AG04449 (cell line): Measurements from ENCODE around the gene DLD.

ENCODE experiments used
- CTCF ChIA-PET: fragments of 350-600 bp; formaldehyde crosslinking; extraction: SDS; loops from one replicate; lab custom pipeline; 2021; ENCODE audit warnings: antibody characterized with exemption; lab: Yijun Ruan, JAX
- POLR2A ChIA-PET: fragments of 400-600, 350-600 bp; formaldehyde crosslinking; extraction: SDS; loops from one replicate; lab custom pipeline; 2020; ENCODE audit warnings: antibody characterized with exemption, inconsistent platforms; lab: Yijun Ruan, JAX
- DNase-seq: peaks from one replicate; pipeline ENCODE4 v3.0.0-alpha.2; 2010; ENCODE audit warnings: low read depth, low spot score
- H3K4me3 ChIP-seq: 2 replicates; pipeline ENCODE4 v1.5.1; 2011; ENCODE audit warnings: low read depth, mild to moderate bottlenecking, control low read depth, low read length
- CTCF ChIP-seq: IDR thresholded peaks from one replicate; pipeline ENCODE4 v1.5.1; 2011; ENCODE audit warnings: mild to moderate bottlenecking, moderate library complexity, low read length, control low read depth, inconsistent platforms; ENCODE audit not compliant: insufficient read depth; ENCODE audit errors: missing control alignments

Gene DLD

GRCh38 chr7:107943018-107943417, 52.0 kb downstream of the DLD start:
- no peak overlapping the region for H3K4me3 ChIP-seq
- DNase-seq: no peak
- ChIA-PET CTCF (no interaction called here), POLR2A (no interaction called here)
- TF ChIP-seq CTCF: no peak

- ChIA-PET POLR2A (no interaction called here), CTCF (interaction anchor here (3.0 kb wide), 1 partner anchor 201 kb away, joined by 16 read pairs; no protein-coding TSS in a partner anchor)
- H3K4me3 ChIP-seq: no peak overlapping the region
- no peak for DNase-seq
- TF ChIP-seq CTCF: no peak
These were observed 53.6 kb downstream of the DLD start for GRCh38 chr7:107944411-107945169.

GRCh38 chr7:107945332-107945731, 54.3 kb downstream of the DLD start:
- CTCF ChIA-PET: interaction anchor here (3.0 kb wide), 1 partner anchor 200 kb away, joined by 16 read pairs; no protein-coding TSS in a partner anchor
- TF ChIP-seq CTCF: no peak
- POLR2A ChIA-PET: no interaction called here
- no peak for DNase-seq
- no peak overlapping the region for H3K4me3 ChIP-seq

GRCh38 chr7:107946451-107946850, 55.5 kb downstream of the DLD start:
- TF ChIP-seq CTCF: no peak
- CTCF ChIA-PET: interaction anchor here (0.9 to 3.0 kb wide), 3 partner anchors 9 to 199 kb away, joined by 3 to 16 read pairs (median 3); no protein-coding TSS in a partner anchor
- POLR2A ChIA-PET: interaction anchor here (1.5 kb wide), 1 partner anchor 41 kb away, joined by 3 read pairs; no protein-coding TSS in a partner anchor
- no peak overlapping the region for H3K4me3 ChIP-seq
- no peak for DNase-seq

GRCh38 chr7:107946881-107947280, 55.9 kb downstream of the DLD start:
- CTCF ChIA-PET: interaction anchor here (0.9 to 3.0 kb wide), 3 partner anchors 9 to 199 kb away, joined by 3 to 16 read pairs (median 3); no protein-coding TSS in a partner anchor
- no peak overlapping the region for H3K4me3 ChIP-seq
- no peak for DNase-seq
- POLR2A ChIA-PET: interaction anchor here (0.6 to 1.5 kb wide), 2 partner anchors 42 to 149 kb away, joined by 3 read pairs; no protein-coding TSS in a partner anchor
- no peak for TF ChIP-seq CTCF
